ENCODE data around the gene MPEG1.

DNA sequence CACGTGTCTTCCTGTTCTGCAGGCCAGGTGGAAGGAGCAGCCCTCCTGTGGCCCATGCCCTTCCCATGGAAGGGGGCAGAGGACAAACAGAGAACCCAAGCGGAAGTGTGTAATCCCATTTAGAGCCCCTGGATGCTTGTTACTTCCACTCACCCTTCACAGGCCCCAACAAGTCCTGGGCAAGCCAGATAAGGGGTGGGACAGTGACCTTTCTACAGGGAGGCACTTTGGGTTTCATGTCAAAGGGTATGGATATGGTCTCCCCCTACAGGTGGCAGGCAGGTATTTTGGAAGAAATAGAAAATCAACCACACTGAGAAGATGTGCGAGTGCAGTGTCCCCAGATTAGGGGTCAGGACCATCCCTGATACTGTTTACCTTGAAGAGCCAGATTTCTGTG lies 11.4 kb downstream of the MPEG1 start:
- no peak for TF ChIP-seq POLR2AphosphoS5 (IDR thresholded peaks at IDR 0.05; ENCODE audit: low read depth, low read length)
- no peak for TF ChIP-seq POLR2A (IDR thresholded peaks at IDR 0.05; ENCODE audit: low read depth, low read length)

All from GM12892 (cell line).